HG03103 (cell line): ENCODE data around the gene TMEM86B.
"Not testable (repeated sequence)": the region's sequence is repeated elsewhere in the genome, so short reads cannot be mapped to it uniquely, and the experiment has no call there.

ENCODE experiments used
- ATAC-seq: cut with Tn5 transposase; IDR thresholded peaks from one replicate; pipeline ENCODE4 v1.9.1; 2021; ENCODE audit warnings: low read depth; ENCODE audit not compliant: unreplicated experiment

TMEM86B gene

GRCh38 chr19:55242517-55242916, 14.0 kb upstream of the TMEM86B start:
- ATAC-seq, result no peak

- ATAC-seq, result no peak
These were observed 13.4 kb upstream of the TMEM86B start for GRCh38 chr19:55241935-55242464.

- ATAC-seq, result no peak
These were observed 12.8 kb upstream of the TMEM86B start for GRCh38 chr19:55241143-55241934.

DNA sequence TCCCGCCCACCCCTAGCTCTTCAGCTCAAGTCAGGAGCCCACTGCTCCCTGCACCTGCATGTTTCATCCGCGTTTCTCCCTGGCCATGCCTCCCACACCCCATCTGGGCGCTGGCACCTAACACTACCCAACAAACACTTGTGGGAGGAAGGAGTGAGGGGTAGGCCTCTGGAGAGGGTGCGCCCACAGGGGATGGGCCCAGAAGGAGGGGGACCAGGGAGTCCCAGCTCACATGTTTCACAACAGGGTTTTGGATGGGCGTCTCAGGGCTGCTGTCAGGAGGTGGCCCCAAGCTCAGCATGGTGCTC, 12.1 kb upstream of the TMEM86B start:
- no peak for ATAC-seq

GRCh38 chr19:55239004-55239403, 10.4 kb upstream of the TMEM86B start:
- no peak for ATAC-seq

DNA sequence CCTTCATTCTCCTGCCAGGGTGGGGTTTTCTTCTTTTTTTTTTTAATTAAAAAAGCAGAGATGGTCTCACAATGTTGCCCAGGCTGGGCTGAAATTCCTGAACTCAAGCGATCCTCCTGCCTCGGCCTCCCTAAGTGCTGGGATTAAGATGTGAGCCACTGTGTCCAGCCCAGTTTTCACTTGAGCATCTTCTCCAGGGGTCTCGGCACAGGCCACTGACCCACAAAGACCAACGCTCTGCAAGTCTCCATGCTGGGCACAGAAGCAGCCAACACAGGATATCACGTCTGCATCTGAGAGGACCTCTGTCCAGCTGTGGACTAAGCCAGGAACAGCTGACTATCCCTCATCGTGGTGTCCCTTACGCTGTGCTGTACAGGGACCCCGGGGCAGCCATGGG, 9.5 kb upstream of the TMEM86B start:
- no peak for ATAC-seq

- no peak for ATAC-seq
These were observed 4.4 kb upstream of the TMEM86B start for GRCh38 chr19:55232986-55233385.

- no peak for ATAC-seq
These were observed 3.7 kb upstream of the TMEM86B start for GRCh38 chr19:55232286-55232602.

DNA sequence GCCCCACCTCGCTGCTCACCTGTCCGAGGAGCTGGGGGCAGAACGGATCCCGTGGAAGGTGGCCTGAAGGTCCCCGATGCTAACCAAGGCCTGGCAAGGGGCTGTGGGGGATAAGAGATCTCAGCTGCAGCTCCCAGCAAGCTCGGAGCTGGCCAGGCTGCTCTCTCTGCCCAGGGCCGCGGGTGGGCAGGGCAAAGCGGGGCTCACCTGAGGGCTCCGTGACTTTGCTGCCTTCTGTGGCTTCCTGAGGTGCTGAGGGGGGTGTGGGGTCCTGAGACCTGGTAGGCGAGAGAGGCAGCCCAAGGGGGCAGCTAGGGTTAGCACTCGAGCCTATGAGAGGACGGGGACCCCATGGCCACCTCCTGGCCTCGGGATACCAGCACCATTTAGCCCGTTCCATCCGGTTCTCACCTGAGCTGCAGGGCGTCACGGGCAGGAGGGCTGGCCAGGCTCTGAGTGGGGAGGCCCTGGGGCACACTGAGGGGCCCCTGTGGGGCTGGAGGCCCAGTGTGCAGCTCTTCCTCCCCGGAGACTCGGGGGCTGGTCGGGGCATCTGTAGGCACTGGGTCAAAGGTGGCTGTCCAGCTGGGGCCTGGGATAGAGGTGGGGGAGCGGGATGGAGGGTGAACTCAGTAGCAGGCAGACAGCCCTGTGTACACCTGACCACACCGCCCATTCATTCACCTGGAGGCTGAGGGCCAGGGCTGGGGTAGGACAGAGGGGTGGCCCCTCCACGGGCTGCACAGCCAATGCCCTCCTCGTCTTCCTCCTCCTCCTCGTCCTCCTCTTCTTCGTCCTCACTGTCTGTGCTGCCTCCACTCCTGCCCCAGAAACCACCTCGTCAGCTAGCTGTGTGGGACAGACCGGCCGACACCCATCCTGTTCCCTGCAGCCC, 3.1 kb upstream of the TMEM86B start:
- ATAC-seq, result no peak

GRCh38 chr19:55230780-55231179, 2.2 kb upstream of the TMEM86B start:
- ATAC-seq, result no peak

DNA sequence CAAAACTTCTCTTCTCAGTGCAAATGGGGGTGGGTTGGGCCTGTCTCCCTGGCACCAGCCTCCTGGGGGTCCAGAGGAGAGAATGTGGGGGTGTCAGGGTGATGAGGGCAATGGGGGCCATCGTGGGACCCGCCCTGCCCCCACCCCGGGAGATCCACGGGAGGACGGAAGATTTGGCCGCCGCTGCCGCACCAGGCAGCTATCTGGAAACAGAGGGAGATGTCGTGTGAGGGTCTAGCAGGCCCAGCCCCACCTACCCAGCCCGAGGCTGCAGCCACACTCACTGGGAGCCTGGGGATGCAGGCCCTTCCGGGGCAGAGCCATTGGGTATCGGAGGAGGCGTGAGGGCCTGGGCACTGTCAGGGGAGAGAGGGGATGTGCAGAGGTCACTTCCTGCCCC, 1.8 kb upstream of the TMEM86B start:
- no peak for ATAC-seq

DNA sequence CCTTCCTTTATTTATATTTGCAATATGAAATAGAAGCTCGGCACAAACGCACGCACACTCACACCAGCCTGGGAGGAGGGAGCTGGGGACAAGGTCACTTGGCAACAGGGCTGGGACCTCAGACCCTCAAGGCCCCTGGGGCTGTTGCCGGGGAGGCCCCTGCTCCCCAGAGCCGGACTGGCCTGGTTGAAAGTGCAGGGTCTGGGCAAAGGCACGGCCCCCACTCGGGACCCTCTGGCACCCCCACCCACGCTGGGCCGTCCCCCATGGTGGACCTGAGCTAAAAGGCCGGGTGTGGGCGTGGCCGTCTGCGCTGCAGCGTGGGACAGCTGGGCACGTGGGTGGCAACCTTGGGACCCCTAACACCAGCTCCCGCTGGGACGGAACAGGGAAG, 1.2 kb upstream of the TMEM86B start:
- ATAC-seq, result no peak

GRCh38 chr19:55229145-55229788, 704 bp upstream of the TMEM86B start:
- no peak for ATAC-seq

GRCh38 chr19:55228015-55228391, 560 bp downstream of the TMEM86B start:
- ATAC-seq, result no peak

DNA sequence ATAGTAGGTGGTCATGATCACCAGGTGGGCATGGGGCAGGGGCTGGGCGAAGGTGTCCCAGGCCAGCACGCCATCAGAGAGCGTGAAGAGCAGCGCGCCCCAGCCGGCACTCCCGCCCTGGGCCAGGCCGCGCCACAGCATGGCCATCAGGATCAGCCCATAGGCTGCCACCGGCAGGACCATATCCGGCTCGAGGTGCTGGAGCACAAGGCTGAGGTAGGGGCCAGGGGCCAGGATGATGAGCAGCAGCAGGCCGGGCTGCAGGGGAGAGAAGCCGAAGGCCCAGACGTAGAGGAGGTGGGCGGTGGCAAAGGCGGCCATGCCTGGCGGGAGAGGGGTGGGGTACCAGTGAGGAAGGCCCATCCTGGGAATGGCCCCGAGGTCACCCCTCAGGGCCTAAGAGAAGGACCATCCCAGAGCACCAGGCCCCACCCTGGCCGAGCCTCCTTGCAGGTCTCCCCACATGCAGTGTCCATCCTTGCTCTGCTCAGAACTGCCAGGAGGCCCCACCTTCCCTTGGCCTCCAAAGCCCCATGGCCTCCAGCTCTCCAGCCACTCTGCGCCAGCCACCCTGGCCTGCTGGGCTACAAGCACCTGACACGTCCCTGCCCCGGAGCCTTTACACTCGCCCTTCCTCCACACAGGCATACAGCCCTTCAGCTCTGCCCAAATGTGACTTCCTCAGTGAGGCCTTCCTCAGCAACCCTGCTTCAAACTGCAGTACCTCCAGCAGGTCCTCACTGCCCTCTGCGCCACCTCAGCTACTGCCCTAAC, 1.1 kb downstream of the TMEM86B start:
- ATAC-seq, result no peak

DNA sequence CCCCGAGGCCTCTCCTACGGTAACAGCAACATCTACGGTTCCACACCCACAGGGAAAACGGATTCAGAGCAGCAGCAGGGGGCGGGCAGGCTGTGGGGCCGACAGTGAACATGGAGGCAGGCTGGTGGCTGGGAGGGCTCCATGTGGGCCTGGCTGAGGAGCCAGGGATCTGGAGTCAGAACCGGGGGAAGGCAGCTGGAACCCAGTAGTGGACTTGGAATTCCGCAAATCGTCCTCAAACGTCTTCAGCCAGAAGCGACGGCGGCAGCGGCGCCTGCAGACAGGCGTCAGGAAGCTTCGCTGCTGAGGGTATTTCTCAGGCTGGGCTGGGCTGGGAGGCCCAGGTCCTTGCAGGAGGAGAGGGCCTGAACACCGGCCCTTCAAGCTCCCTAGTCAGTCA, 1.8 kb downstream of the TMEM86B start:
- no peak for ATAC-seq

DNA sequence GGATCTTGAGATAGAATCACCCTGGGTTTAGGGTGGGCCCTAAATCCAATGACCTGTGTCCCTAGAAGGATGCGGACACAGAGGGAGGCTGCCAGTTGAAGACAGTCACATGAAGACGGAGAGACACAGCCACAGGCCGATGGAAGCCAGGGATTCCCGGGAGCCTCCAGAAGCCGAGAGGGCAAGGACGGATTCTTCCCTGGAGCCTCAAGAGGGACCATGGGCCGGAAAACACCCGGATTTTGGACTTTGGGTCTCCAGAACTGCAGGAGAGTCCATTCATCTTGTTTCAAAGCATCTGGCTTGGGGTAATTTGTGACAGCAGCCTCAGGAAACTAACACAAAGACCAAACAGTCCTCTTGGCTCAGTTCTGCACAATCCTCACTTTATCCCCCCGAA, 2.3 kb downstream of the TMEM86B start:
- ATAC-seq, result no peak

DNA sequence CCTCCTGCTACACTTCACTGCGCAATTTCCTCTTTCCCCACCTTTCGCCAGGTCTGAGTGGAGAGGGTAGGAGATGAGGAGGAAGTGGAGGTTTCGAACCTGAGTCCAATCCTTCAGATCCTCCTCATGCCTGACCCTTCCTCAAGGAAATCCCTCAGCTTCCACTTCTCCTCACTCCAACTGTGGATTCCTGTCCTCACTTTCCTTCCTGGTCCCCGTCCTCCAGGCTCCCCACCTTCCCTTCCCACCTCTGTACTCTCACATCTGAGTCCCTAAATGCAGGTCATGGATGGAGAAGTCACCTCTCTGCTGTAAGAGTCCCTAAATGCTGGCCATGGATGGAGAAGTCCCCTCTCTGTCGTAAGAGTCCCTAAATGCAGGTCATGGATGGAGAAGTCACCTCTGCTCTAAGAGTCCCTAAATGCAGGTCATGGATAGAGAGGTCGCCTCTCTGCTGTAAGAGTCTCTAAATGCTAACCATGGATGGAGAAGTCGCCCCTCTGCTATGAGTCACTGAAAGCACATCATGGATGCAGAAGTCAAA, 3.1 kb downstream of the TMEM86B start:
- no peak for ATAC-seq

DNA sequence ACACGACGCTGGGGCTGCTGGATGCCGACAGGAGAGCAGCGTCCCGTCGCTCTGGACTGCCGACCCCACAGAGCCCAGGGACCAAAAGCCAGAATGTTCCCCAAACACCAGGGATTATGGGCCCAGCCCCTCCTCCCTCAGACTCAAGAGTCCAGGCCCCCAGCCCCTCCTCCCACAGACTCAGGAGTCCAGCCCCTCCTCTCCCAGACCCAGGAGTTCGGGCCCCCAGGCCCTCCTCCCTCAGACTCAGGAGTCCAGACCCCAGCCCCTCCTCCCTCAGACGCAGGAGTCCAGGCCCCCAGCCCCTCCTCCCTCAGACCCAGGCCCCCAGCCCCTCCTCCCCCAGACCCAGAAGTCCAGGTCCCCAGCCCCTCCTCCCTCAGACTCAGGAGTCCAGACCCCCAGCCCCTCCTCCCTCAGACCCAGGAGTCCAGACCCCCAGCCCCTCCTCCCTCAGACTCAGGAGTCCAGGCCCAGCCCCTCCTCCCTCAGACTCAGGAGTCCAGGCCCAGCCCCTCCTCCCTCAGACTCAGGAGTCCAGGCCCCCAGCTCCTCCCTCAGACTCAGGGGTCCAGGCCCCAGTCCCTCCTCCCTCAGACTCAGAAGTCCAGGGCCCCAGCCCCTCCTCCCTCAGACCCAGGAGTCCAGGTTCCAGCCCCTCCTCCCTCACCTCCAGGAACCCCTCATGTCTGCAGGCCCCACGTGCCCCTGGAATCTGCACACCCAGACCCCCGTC, 3.7 kb downstream of the TMEM86B start:
- not testable (repeated sequence) for ATAC-seq
